Uterus (tissue), 2 donors: ENCODE results near the gene TMEM165.

Source experiments
- CTCF ChIP-seq, 4 experiments: fragments of 200-600 bp in 2 of 4; fragments of 450-650 bp in 2 of 4; sonication (generic) in 2 of 4; IDR thresholded peaks; one replicate each; pipeline ENCODE4 v1.5.1; 2016 to 2019; ENCODE audit warnings: antibody characterized with exemption in 4 of 4, mild to moderate bottlenecking in 2 of 4, moderate library complexity in 1 of 4
- POLR2A ChIP-seq, 2 donors: fragments of 450-650 bp; IDR thresholded peaks; one replicate each; pipeline ENCODE4 v1.6.1; 2016; ENCODE audit warnings: antibody characterized with exemption in 2 of 2, mild to moderate bottlenecking in 1 of 2, moderate library complexity in 1 of 2

GRCh38 chr4:55369968-55370367 is 25.8 kb upstream of the TMEM165 start:
- TF ChIP-seq CTCF (IDR thresholded peaks at IDR 0.05) = no peak
- no peak for TF ChIP-seq POLR2A (IDR thresholded peaks at IDR 0.05)
